Activated naive CD4-positive, alpha-beta T cell treated with anti-CD3 and anti-CD28 coated beads, Interleukin-2, amount 50 U/mL, for 16 hours (primary cell): ENCODE data around the gene MAPRE2.

ENCODE experiments used
- DNase-seq: peaks from one replicate; pipeline ENCODE4 v3.0.0-alpha.2; 2020

MAPRE2 gene

GRCh38 chr18:35040988-35041814, at the start of gene MAPRE2:
Gene MAPRE2, plus strand, starts transcription at chr18:35041413. Its CDS starts 127 bp downstream, at chr18:35041540.
- peak; percentile 99 for DNase-seq

- no peak for DNase-seq
Observed at GRCh38 chr18:34991561-34991960, 49.7 kb upstream of the MAPRE2 start.

GRCh38 chr18:34993289-34993688, 47.9 kb upstream of the MAPRE2 start:
- DNase-seq, result no peak

- DNase-seq, result no peak
Observed at GRCh38 chr18:34995746-34996145, 45.5 kb upstream of the MAPRE2 start.

- no peak for DNase-seq
Observed at GRCh38 chr18:34998661-34999060, 42.6 kb upstream of the MAPRE2 start.

- no peak for DNase-seq
Observed at GRCh38 chr18:34999756-35000289, 41.4 kb upstream of the MAPRE2 start.

GRCh38 chr18:35000457-35000856, 40.8 kb upstream of the MAPRE2 start:
- DNase-seq, result no peak

- DNase-seq, result no peak
Observed at GRCh38 chr18:35002120-35002519, 39.1 kb upstream of the MAPRE2 start.

GRCh38 chr18:35005963-35006577, 35.1 kb upstream of the MAPRE2 start:
- DNase-seq, result no peak

- DNase-seq, result no peak
Observed at GRCh38 chr18:35010156-35010555, 31.1 kb upstream of the MAPRE2 start.

- DNase-seq, result no peak
Observed at GRCh38 chr18:35010993-35011392, 30.2 kb upstream of the MAPRE2 start.

GRCh38 chr18:35019933-35020332, 21.3 kb upstream of the MAPRE2 start:
- no peak for DNase-seq

- DNase-seq, result no peak
Observed at GRCh38 chr18:35022426-35023001, 18.7 kb upstream of the MAPRE2 start.

GRCh38 chr18:35024196-35024595, 17.0 kb upstream of the MAPRE2 start:
- no peak for DNase-seq

GRCh38 chr18:35024965-35025364, 16.2 kb upstream of the MAPRE2 start:
- DNase-seq, result no peak

- no peak for DNase-seq
Observed at GRCh38 chr18:35026407-35027061, 14.7 kb upstream of the MAPRE2 start.

- no peak for DNase-seq
Observed at GRCh38 chr18:35027206-35027605, 14.0 kb upstream of the MAPRE2 start.

- no peak for DNase-seq
Observed at GRCh38 chr18:35028536-35028935, 12.7 kb upstream of the MAPRE2 start.

- no peak for DNase-seq
Observed at GRCh38 chr18:35029103-35029502, 12.1 kb upstream of the MAPRE2 start.

- DNase-seq, result no peak
Observed at GRCh38 chr18:35029770-35030169, 11.4 kb upstream of the MAPRE2 start.

GRCh38 chr18:35030277-35030989, 10.8 kb upstream of the MAPRE2 start:
- no peak for DNase-seq

GRCh38 chr18:35032113-35032512, 9.1 kb upstream of the MAPRE2 start:
- DNase-seq, result no peak

GRCh38 chr18:35038029-35038428, 3.2 kb upstream of the MAPRE2 start:
- DNase-seq, result no peak
